ENCODE results near the gene SLAMF9. TPM values are rescaled to one million over a fixed set of nuclear protein-coding genes. Genes with fewer than 3 reads are reported as not detected.

The SLAMF9 gene
- total RNA-seq, 1 donor from 2014 or later, result not detected

DNA sequence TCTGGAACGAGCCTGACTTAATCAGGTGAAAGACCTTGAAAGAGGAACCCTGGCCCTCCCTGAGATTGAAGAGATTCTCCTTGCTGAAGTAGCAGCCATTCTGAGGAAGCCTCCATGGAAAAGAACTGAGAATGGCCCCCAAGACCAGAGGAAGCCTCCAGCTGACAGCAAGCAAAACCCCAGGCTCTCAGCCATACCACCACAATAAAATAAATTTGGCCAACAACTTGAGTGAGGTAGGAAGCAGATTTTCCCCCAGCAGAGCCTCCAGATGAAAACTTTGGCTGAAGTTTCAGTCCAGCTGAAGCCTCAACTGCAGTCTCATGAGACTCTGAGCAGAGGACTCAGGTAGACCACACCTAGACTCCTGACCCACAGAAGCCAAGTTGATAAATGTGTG lies 34.0 kb upstream of the SLAMF9 start:
- Mint-ChIP-seq H3K27ac (ENCODE audit: unreplicated experiment) (no peak overlapping the region), H3K4me3 (ENCODE audit: unreplicated experiment) (no peak overlapping the region), H3K9me3 (ENCODE audit: unreplicated experiment) (no peaks in the 10 kb centered on the region), H3K27me3 (ENCODE audit: unreplicated experiment) (peaks cover 68% of the 10 kb centered on the region), H3K36me3 (ENCODE audit: unreplicated experiment) (no peaks in the 10 kb centered on the region), H3K4me1 (ENCODE audit: unreplicated experiment) (no peaks in the 10 kb centered on the region)
- TF ChIP-seq, protein P1, sequence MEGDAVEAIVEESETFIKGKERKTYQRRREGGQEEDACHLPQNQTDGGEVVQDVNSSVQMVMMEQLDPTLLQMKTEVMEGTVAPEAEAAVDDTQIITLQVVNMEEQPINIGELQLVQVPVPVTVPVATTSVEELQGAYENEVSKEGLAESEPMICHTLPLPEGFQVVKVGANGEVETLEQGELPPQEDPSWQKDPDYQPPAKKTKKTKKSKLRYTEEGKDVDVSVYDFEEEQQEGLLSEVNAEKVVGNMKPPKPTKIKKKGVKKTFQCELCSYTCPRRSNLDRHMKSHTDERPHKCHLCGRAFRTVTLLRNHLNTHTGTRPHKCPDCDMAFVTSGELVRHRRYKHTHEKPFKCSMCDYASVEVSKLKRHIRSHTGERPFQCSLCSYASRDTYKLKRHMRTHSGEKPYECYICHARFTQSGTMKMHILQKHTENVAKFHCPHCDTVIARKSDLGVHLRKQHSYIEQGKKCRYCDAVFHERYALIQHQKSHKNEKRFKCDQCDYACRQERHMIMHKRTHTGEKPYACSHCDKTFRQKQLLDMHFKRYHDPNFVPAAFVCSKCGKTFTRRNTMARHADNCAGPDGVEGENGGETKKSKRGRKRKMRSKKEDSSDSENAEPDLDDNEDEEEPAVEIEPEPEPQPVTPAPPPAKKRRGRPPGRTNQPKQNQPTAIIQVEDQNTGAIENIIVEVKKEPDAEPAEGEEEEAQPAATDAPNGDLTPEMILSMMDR (IDR thresholded peaks at IDR 0.05), result no peak
- peak; percentile 13 for DNase-seq (ENCODE audit: extremely low spot score, unreplicated experiment)

DNA sequence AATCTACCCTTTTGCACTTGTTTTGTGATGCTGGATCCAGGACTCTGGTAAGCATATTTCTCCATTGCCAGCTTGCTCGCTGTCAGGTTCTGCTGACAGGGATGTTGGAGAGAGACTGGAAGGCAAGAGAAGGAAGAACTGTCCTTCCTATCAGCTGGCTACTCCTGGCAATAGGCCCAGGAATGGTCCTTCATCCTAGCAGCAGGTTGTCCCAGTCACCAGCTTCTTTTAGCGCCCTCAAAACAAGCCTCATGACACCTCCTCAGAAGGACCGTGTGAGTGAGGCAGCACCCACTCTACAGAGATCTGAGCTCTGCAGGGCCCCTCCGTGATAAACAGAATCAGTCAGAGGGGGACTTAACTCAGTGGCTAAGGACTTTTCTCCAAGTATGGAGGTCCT lies 33.1 kb upstream of the SLAMF9 start:
- no peaks in the 10 kb centered on the region for H3K4me1 Mint-ChIP-seq (ENCODE audit: unreplicated experiment)
- no peak overlapping the region for H3K4me3 Mint-ChIP-seq (ENCODE audit: unreplicated experiment)
- TF ChIP-seq, protein P1 (IDR thresholded peaks at IDR 0.05), result no peak
- peak; percentile 30 for DNase-seq (ENCODE audit: extremely low spot score, unreplicated experiment)
- no peaks in the 10 kb centered on the region for H3K36me3 Mint-ChIP-seq (ENCODE audit: unreplicated experiment)
- H3K9me3 Mint-ChIP-seq (ENCODE audit: unreplicated experiment), result no peaks in the 10 kb centered on the region
- H3K27ac Mint-ChIP-seq (ENCODE audit: unreplicated experiment), result no peak overlapping the region
- H3K27me3 Mint-ChIP-seq (ENCODE audit: unreplicated experiment), result peaks cover 70% of the 10 kb centered on the region

DNA sequence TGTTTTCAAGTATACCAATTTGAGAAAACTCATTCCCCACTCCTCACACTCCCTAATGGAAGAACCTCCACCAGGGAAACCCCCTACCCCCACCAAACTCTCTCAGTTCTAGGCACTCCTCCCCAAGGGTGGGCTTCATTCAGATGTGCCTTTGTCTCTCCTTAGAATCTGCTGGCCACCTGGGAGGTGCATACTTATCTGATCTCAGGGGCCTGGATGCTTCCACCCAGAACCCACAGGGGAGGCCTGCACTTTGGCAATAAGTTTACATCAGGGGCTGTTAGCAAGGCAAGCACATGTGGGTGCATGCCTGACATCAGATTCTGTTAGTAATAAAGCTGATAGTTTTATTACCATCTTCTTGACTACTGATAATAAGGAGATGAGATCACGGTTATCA lies 32.5 kb upstream of the SLAMF9 start:
- Mint-ChIP-seq H3K27me3 (ENCODE audit: unreplicated experiment) (peaks cover 70% of the 10 kb centered on the region), H3K4me3 (ENCODE audit: unreplicated experiment) (no peak overlapping the region), H3K36me3 (ENCODE audit: unreplicated experiment) (no peaks in the 10 kb centered on the region), H3K9me3 (ENCODE audit: unreplicated experiment) (no peaks in the 10 kb centered on the region), H3K4me1 (ENCODE audit: unreplicated experiment) (no peaks in the 10 kb centered on the region), H3K27ac (ENCODE audit: unreplicated experiment) (no peak overlapping the region)
- TF ChIP-seq, protein P1 (IDR thresholded peaks at IDR 0.05), result no peak
- peak; percentile 76 for DNase-seq (ENCODE audit: extremely low spot score, unreplicated experiment)

DNA sequence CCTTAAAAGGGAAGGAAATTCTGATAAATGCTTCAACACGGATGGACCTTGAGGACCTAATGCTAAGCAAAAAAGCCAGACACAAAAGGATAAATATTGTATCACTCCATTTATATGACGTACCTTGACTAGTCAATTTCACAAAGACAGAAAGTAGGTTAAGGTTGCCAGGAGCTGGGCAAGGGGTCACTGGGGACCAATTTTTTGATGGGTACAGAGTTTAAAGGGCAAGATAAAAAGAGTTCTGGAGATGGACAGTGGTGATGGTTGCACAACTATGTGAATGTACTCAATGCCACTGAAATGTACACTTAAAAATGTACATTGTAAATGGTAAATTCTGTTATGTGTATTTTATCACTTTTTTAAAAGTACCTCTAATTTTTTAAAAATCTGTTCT lies 32.1 kb upstream of the SLAMF9 start:
- H3K9me3 Mint-ChIP-seq (ENCODE audit: unreplicated experiment), result no peaks in the 10 kb centered on the region
- DNase-seq (ENCODE audit: extremely low spot score, unreplicated experiment), result no peak
- H3K4me1 Mint-ChIP-seq (ENCODE audit: unreplicated experiment), result no peaks in the 10 kb centered on the region
- H3K27ac Mint-ChIP-seq (ENCODE audit: unreplicated experiment), result no peak overlapping the region
- H3K27me3 Mint-ChIP-seq (ENCODE audit: unreplicated experiment), result peaks cover 65% of the 10 kb centered on the region
- TF ChIP-seq, protein P1 (IDR thresholded peaks at IDR 0.05), result no peak
- no peaks in the 10 kb centered on the region for H3K36me3 Mint-ChIP-seq (ENCODE audit: unreplicated experiment)
- no peak overlapping the region for H3K4me3 Mint-ChIP-seq (ENCODE audit: unreplicated experiment)

DNA sequence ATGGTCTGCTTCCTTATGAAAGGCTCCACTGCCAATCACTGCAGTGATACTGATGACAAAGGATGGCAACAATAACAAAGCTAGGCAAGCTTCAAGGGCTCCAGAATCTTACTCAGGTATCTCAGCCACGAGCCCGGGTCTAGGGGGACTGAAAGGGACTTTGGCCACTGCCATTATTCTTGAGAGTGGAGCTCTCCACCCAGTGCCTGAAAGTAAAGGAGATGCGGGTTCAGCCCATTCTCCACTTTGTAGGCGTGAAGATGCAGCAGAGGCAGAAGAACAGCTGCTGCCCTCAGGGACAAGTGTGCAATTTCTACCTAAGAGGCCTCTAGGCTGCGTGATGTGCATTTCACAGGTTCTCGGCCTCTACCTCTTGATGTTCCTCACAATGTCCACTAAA lies 31.4 kb upstream of the SLAMF9 start:
- Mint-ChIP-seq H3K4me1 (ENCODE audit: unreplicated experiment) (no peaks in the 10 kb centered on the region), H3K9me3 (ENCODE audit: unreplicated experiment) (no peaks in the 10 kb centered on the region), H3K27ac (ENCODE audit: unreplicated experiment) (no peak overlapping the region), H3K4me3 (ENCODE audit: unreplicated experiment) (no peak overlapping the region), H3K36me3 (ENCODE audit: unreplicated experiment) (no peaks in the 10 kb centered on the region), H3K27me3 (ENCODE audit: unreplicated experiment) (peaks cover 64% of the 10 kb centered on the region)
- DNase-seq (ENCODE audit: extremely low spot score, unreplicated experiment), result peak; percentile 63
- TF ChIP-seq, protein P1 (IDR thresholded peaks at IDR 0.05), result no peak
